SKM-1 (cell line): Measurements from ENCODE around the gene MCCC2.
A peak's percentile ranks its signal among the peaks of the same experiment; 100 is the strongest.
"Not testable (repeated sequence)": the region's sequence is repeated elsewhere in the genome, so short reads cannot be mapped to it uniquely, and the experiment has no call there.

Experiments
- DNase-seq: peaks from one replicate; lab custom pipeline; 2025; ENCODE audit not compliant: unreplicated experiment; lab: John Stamatoyannopoulos, UW

The MCCC2 gene

GRCh38 chr5:71596169-71596568 is 9.0 kb downstream of the MCCC2 start:
- DNase-seq: no peak

GRCh38 chr5:71597001-71597400 is 9.9 kb downstream of the MCCC2 start:
- no peak for DNase-seq

- no peak for DNase-seq
Measured at GRCh38 chr5:71600783-71601182, 13.6 kb downstream of the MCCC2 start.

GRCh38 chr5:71601222-71602026 is 14.3 kb downstream of the MCCC2 start:
- DNase-seq: peak; percentile 49

- DNase-seq: not testable (repeated sequence)
Measured at GRCh38 chr5:71609916-71610315, 22.8 kb downstream of the MCCC2 start.

GRCh38 chr5:71615809-71616208 is 28.7 kb downstream of the MCCC2 start:
- DNase-seq: no peak

- DNase-seq: no peak
Measured at GRCh38 chr5:71620630-71621029, 33.5 kb downstream of the MCCC2 start.

- DNase-seq: no peak
Measured at GRCh38 chr5:71621268-71621667, 34.1 kb downstream of the MCCC2 start.

GRCh38 chr5:71621741-71622140 is 34.6 kb downstream of the MCCC2 start:
- no peak for DNase-seq

- no peak for DNase-seq
Measured at GRCh38 chr5:71623221-71623794, 36.2 kb downstream of the MCCC2 start.

- DNase-seq: no peak
Measured at GRCh38 chr5:71629950-71630349, 42.8 kb downstream of the MCCC2 start.

- no peak for DNase-seq
Measured at GRCh38 chr5:71631070-71631469, 43.9 kb downstream of the MCCC2 start.

- DNase-seq: no peak
Measured at GRCh38 chr5:71632168-71632567, 45.0 kb downstream of the MCCC2 start.

GRCh38 chr5:71633255-71634155 is 46.4 kb downstream of the MCCC2 start:
- no peak for DNase-seq

GRCh38 chr5:71637133-71637532 is 50.0 kb downstream of the MCCC2 start:
- DNase-seq: no peak

GRCh38 chr5:71640408-71640807 is 53.3 kb downstream of the MCCC2 start:
- no peak for DNase-seq

GRCh38 chr5:71645030-71645429 is 57.9 kb downstream of the MCCC2 start:
- DNase-seq: no peak

GRCh38 chr5:71650940-71651339 is 63.8 kb downstream of the MCCC2 start:
- DNase-seq: not testable (repeated sequence)

GRCh38 chr5:71651579-71651978 is 64.4 kb downstream of the MCCC2 start:
- DNase-seq: no peak

GRCh38 chr5:71652349-71652748 is 65.2 kb downstream of the MCCC2 start:
- no peak for DNase-seq

- no peak for DNase-seq
Measured at GRCh38 chr5:71652803-71653543, 65.8 kb downstream of the MCCC2 start.
